Cardiac atrium fibroblast (primary cell): ENCODE results near the gene C17orf58. TPM values are rescaled to one million over a fixed set of nuclear protein-coding genes. Genes with fewer than 3 reads are reported as not detected.

Source experiments
- total RNA-seq: library from RNA; depleted of rRNA; stranded (reverse); fragments of >200 nt; gene quantifications from 2 replicates; pipeline ENCODE4 v1.2.3, GENCODE V29; 2015

C17orf58 gene
- 15.0 and 17.8 TPM in 2 replicates for total RNA-seq

GRCh38 chr17:67996301-67997171 is at the start of gene C17orf58:
Gene C17orf58 (minus strand): TSS chr17:67996469. CDS start chr17:67996198, 271 bp downstream.

DNA sequence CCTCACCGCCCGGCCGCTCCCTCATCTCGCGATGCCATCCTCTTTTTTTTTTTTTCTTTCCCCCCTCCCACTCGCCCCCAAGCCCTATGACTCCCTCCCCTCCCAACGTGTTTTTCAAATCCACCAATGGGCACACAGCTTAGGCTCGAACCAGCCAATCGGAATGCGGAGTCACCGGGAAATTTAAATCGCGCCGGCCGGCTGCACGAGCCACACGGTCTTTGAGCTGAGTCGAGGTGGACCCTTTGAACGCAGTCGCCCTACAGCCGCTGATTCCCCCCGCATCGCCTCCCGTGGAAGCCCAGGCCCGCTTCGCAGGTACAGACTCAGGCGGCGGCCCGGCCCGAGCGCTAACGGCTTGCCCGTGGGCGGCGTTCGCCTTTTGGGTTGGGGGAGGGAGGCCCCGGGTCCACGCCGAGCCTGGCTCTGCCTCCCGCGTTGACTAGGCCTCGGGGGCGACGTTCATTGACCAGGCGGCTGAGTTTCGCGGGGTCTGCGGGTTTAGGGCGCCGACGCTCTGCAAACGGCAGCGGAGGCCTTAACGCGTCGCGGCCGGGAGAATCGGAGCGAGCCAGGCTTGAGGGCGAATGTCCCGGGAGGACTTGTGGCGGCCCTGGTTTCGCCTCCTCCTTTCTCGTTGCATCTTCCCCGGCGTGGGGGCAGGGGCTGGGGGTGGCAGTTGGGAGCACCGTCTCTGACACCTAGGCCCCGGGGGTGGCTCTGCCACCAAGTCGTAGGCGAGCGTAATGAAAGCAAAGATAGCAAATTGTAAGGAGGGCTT is 39.4 kb upstream of the C17orf58 start, which contains the start of gene KPNA2:
Gene KPNA2, plus strand, starts transcription at position 213 of the 781 bp plus-strand sequence. CDS start 1,398 bp downstream, outside the sequence.

Other genes with a start within 250 kb of the C17orf58 start
- 23.8 and 38.6 TPM in 2 replicates for gene BPTF, start 171.0 kb downstream of the C17orf58 start, total RNA-seq
- gene KPNA2, start 39.3 kb upstream of the C17orf58 start, total RNA-seq, result 102 and 105 TPM in 2 replicates